CD4-positive, alpha-beta T cell treated with Interleukin-17A for 4 hours (primary cell): ENCODE results near the gene AKAP6.
"Not testable (repeated sequence)": the region's sequence is repeated elsewhere in the genome, so short reads cannot be mapped to it uniquely, and the experiment has no call there.

Experiments used
- DNase-seq: peaks from one replicate; pipeline ENCODE4 v3.0.0-alpha.2; 2020; ENCODE audit warnings: mixed read lengths

Gene AKAP6

DNA sequence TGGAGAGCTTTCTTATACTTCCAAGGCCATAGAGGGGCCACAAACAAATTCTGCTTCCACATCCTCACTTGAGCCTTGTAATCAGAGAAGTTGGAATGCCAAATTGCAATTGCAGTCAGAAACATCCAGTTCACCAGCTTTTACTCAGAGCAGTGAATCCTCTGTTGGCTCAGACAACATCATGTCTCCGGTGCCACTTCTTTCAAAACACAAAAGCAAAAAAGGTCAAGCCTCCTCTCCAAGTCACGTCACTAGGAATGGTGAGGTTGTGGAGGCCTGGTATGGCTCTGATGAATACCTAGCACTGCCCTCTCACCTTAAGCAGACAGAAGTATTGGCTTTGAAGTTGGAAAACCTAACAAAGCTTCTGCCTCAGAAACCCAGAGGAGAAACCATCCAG, 217.1 kb downstream of the AKAP6 start:
- no peak for DNase-seq

GRCh38 chr14:32552766-32553165, 223.7 kb downstream of the AKAP6 start:
- no peak for DNase-seq

DNA sequence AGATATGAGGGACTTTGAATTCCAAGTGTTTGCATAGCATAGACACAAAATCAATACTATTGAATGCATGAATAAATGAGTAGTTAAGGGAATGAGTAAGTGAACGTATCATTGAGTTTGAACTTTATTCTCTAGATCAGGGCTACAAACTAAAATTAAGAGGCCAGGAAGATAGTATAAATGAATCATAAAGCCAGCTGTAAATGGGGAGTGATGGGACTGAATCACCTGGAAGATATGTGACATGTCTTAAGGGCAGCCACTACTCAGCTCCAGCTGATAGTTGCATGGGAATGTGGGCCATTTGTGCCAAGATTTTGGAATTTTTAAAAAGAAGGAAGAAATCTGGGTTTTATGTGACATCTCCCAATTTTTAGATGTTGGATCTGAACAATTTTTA, 229.9 kb downstream of the AKAP6 start:
- no peak for DNase-seq

- DNase-seq, result no peak
Observed at GRCh38 chr14:32559590-32559989, 230.5 kb downstream of the AKAP6 start.

DNA sequence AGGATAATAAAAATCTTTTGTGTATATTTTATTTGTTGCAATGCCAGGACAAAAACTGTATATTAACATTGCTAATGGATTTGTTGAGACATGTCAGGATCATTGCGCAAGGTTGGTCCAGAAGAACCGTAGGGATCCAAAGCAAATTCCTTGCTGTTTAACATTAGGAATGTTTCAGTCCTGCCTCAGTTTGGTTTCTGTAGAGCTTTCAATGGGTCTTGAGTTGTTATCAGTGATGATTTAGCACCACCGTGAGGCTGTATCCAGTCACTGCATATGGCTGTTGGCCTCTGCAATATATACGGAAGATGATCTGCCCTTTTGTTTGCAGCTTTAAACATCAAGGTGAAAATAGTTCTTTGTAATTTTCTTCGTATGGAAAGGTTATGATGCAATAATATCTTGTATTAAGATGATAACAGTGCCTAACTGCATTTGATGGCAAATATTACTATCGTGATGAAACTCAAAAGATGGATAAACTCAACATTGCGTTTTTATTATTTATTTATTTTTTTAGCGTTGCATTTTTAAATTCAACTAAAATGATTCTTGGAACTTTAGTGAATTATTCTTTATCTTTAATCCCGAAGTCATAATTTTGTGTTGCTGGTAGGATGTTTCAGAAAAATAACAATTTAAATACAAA, 231.2 kb downstream of the AKAP6 start:
- DNase-seq, result peak; percentile 18

DNA sequence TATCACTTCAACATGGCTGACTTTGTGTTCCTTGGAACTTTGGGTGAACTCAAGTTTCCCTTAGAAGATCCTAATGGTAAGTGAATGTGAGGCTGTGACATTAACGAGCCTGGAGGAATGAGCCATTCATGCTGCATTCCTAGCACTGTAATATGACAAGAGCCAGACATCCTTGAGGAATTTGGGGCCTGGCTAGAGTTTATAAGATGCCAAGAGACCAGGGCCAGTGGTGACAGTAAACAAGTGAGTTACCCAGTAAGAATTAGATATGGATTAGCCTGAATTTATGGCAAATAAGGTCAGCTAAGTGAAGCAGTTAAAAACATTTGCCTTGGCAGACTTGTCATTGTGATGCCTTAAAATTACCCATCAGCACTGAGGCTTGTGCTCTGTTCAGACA, 232.4 kb downstream of the AKAP6 start:
- DNase-seq, result no peak

GRCh38 chr14:32564596-32564995, 235.5 kb downstream of the AKAP6 start:
- no peak for DNase-seq

DNA sequence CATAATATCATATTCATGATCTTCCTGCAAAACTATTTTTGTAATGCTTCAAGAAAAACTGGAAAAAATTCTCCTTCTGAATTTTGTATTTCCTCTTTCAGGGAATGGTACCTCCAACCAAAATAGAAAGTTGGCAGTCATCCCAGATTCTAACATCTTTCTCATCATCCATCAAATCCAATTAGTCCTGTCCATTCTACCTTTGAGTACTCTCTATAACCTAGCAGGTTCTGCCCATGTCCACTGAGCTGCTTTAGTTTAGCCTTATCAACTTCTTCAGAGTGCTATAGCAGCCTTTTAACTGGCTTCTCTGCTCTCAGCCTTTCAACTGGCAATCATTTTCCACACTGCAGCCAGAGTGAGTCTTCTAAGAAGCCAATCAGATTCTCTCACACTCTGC, 236.2 kb downstream of the AKAP6 start:
- DNase-seq, result no peak

- no peak for DNase-seq
Observed at GRCh38 chr14:32567543-32568384, 238.7 kb downstream of the AKAP6 start.

DNA sequence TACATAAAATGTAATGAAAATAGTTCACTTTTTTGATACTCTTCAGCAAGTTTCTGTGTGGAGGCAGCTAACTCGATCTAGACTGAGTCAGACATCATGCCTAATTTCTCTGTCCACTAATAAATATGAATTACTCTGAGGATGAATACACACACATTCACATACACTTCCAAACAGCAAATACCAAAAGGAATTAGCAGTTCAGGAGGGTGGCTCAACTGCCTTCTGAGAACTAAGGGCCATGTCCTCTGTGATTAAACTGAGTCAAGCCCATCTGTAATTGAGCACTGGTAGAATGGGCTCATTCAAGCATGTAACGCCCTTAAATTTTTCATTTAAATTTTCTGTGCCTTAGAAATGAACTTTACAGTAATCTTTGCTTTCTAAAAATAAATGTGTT, 242.5 kb downstream of the AKAP6 start:
- no peak for DNase-seq

GRCh38 chr14:32571995-32572866, 243.1 kb downstream of the AKAP6 start:
- DNase-seq, result no peak

DNA sequence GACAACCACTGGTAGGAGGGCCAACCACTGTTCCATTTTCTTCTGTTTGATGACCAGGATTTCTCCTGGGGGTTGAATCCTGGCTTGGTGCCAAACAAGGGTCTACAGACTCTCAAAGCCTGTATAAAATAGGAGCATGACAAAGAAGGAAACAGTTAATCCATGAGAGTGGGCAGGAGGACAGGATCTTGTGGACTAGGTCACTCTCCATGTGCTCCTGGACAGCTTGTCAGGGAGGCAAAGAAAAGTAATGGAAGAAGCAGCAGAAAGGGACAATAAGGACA, 243.7 kb downstream of the AKAP6 start:
- DNase-seq, result no peak

DNA sequence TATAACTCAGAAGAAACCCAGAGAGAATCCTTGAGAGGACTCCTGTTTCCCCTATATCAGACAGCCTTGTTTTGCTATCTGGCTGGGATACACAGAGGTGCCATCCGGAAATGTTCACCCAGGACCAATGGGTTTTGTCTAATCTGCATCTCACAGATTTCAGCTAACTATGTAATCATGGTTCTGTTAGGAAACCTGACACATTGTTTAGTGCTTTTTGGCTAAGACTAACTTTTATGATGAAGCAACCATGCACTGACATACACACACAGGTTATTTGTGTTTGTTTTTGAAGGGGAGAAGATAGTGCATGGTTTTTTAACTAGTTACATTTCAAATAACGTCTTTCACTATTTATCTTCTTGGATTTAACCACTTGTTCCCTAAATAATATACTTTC, 245.2 kb downstream of the AKAP6 start:
- DNase-seq, result no peak

DNA sequence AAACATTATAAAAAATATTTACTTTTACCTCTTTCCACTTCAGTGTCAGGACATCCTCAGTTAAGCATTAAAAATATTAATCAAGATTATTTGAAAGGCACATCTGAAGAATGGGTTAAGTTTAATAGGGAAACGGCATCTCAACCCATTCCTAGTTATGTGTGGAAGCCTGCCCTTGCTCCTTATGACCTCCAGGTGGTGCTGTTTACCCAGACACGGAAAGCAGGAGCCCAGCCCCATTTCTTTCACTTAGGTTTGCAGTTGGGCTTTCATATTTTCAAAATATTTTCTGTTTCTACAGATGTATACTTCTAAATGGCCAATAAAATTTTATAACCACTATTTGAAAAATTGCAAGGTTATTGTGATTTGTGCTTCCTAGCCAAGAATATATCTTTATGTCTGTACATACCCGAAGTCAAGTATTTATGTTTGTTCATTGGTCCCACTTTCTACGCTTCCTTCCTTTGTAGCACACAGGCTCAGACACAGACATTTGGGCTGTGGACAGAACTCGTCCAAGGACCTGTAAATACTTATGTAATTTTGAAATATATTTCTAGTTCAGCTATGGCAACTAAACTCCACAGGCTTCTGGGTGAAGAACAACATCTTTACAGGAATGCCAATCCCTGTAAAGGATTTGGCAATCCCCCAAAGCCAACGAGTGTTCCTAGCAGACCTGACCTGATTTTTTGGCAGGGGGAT, 247.1 kb downstream of the AKAP6 start:
- peak; percentile 46 for DNase-seq

DNA sequence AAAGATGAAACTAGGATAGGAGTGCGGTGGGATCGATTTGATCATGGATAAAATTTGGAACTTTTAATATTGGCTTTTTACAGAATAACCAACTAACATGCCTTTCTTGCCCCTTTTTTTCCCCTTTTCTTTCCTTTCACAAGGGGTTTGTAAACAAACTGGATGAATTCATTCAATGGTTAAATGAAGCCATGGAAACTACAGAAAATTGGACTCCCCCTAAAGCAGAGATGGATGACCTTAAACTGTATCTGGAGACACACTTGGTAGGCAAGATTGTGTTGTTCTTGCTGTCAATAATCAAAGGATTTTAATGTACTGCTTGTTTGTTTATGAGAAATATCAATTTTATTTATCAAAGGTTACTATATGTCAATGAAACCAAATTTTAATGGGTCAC, 247.9 kb downstream of the AKAP6 start:
- no peak for DNase-seq

- DNase-seq, result no peak
Observed at GRCh38 chr14:32578181-32578580, 249.1 kb downstream of the AKAP6 start.

GRCh38 chr14:32583427-32583826, 254.3 kb downstream of the AKAP6 start:
- DNase-seq, result not testable (repeated sequence)

DNA sequence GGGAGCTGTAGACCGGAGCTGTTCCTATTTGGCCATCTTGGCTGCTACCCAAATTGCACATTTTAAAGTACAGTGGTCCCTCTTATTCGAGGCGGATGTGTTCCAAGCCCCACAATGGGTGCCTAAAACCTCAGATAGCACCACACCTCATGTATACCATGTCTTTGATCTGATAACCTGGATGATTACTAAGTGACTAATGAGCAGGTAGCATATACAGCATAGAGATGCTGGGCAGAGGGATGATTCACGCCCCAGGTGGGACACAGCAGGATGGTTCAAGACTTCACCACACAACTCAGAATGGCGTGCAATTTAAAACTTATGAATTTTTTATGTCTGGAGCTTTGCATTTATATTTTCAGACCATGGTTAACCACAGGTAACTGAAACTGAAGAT, 255.0 kb downstream of the AKAP6 start:
- no peak for DNase-seq

DNA sequence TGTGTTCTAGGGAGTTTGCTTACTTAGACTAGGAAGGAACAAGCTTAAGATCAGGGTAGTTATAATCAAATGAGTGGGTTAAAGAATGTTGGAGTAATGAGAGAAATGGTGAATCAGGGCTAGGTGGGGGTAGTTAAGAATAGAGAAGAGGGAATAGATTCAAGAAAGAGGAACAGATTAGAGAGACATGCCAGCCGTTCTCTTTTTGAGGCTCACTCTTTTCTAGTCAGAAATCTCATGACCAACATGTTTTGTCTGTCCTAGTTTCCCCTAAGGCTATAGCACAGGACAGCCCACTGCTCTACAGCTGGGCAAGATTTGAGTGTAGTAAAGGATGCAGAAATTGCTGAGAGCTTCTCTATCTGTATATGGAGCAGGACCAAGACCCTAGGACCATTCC, 258.4 kb downstream of the AKAP6 start:
- DNase-seq, result no peak

DNA sequence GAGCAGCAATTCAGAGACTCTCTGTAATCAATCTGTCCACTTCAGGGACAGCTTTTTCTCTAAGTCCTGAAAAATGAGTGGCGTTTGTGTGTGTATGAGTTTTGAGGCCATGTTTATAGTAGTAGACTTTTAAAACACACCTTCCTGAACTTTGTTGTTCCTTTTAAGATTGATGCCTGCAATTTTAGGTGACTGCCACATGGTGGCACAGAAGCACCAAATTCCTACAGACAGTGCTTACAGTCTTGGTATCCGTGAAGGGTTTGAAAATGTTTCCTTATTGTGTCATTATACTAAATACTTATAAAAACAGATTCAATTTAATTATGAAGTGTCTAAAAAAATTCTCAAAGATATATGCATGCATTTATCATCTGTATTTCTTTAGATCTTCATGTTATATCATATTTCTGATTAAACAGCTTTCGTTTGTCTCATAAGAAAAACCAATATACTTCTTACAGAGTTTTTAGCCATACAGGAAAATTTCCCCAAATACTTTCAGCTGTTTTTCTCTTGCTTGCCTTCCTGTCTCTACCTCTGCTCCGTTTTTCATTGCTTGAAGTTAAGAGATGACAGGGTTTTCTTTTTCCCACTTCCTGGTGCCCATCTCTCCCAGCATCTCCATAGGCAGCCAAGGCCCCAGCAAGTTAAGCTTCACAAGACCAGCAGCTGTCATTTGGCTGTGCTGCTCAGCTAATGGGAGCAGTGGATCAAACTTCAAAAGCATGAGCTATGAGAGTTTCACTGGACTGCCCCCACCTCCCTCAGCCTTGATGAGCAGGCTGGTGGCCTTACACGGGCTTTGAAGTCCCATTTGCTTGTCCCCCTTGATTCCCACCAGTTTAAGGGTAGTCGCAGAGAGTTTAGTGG, 259.6 kb downstream of the AKAP6 start:
- no peak for DNase-seq

DNA sequence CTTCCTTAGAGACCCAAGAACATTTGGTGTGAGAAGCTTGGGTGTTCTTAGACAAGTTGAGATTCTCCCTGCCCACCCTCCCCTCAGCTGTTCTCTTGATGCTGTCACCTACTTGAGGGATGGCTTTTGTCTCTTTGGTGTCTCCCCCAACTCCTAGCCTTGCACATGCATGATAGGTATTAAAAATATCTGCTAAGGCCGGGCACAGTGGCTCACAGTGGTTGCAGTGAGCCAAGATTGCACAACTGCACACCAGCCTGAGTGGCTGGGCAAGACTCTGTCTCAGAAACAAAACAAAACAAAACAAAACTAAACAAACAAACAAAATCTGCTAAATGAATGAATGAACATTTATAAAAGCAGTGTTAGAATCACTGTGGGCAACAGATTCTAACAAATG, 261.1 kb downstream of the AKAP6 start:
- DNase-seq, result no peak

GRCh38 chr14:32593290-32593942, 264.3 kb downstream of the AKAP6 start:
- DNase-seq, result no peak
